Myocyte (in vitro differentiated cells): ENCODE measurements around the gene IGF2R. TPM values are rescaled to one million over a fixed set of nuclear protein-coding genes. Genes with fewer than 3 reads are reported as not detected.

ENCODE experiments used
- DNase-seq: peaks from one replicate; pipeline ENCODE4 v3.0.0-alpha.2; 2012; ENCODE audit warnings: low read depth
- total RNA-seq: library from RNA; depleted of rRNA; stranded (reverse); fragments of >200 nt; gene quantifications from 2 replicates; pipeline ENCODE4 v1.2.3, GENCODE V29; 2014

Gene IGF2R
- total RNA-seq, 1 donor from 2014 or later, result 81.3 TPM

GRCh38 chr6:159973951-159974350 is 5.1 kb downstream of the IGF2R start:
- peak; percentile 77 for DNase-seq

DNA sequence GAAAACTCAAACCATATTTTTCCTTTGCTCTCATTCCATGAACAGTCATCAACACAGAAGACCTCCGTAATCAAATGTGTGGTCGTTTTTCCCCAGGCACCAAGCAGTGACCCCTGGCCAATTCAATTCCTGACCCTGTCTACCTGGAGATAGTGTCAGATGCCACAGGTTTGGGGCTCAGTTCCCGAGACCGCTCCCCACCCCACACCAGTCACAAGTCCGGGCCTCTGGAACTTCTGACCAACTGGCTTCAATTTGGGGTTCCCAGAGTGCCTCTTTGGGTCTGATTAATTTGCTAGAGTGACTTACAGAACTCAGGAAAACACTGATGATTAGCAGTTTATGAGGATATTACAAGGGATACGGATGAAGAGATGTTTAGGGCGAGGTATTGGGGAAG is 6.0 kb downstream of the IGF2R start:
- no peak for DNase-seq

GRCh38 chr6:159976686-159977254 is 7.9 kb downstream of the IGF2R start:
- DNase-seq, result no peak

GRCh38 chr6:159977255-159977903 is 8.5 kb downstream of the IGF2R start:
- DNase-seq, result peak; percentile 57

DNA sequence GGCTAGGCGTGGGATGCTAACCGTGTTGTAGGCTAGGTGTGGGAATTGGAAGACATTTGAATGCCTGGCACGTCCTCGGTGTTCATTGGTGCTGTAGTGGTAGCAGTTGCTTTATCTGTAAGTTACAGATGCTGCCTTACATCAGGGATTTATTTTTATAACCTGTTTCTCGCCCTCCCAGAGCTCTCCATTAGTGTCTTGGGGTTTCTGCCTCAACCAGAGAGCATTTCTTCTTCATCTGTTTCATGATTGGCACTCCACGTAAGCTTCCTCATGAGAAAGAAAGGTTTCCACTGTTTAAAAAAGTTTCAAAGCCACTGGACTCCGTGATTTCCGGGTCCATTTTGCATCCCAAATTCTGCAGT is 9.0 kb downstream of the IGF2R start:
- no peak for DNase-seq

GRCh38 chr6:159978291-159979135 is 9.6 kb downstream of the IGF2R start:
- DNase-seq, result peak; percentile 43

GRCh38 chr6:159979136-159979874 is 10.4 kb downstream of the IGF2R start:
- peak; percentile 95 for DNase-seq

DNA sequence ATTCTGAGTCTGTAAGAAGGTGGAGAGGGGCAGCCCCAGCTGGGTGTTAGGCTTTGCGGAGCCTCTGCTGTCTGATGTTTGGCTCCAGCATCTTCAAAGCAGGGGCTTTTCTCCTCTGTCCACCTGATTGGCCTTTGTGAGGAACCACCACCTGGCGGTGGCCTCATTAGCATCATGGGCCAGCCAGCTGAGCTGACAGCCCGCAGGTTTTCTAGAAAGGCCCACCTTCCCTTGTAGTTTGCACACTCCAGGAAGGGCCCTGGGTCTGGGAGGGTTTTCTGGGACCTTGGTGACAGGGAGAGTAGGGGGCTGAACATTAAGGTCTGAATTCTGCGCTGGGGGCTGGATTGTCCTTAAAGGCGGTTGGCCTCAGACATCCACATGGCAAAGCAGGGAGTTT is 11.6 kb downstream of the IGF2R start:
- no peak for DNase-seq

- no peak for DNase-seq
Measured at GRCh38 chr6:159981071-159981402, 12.2 kb downstream of the IGF2R start.

DNA sequence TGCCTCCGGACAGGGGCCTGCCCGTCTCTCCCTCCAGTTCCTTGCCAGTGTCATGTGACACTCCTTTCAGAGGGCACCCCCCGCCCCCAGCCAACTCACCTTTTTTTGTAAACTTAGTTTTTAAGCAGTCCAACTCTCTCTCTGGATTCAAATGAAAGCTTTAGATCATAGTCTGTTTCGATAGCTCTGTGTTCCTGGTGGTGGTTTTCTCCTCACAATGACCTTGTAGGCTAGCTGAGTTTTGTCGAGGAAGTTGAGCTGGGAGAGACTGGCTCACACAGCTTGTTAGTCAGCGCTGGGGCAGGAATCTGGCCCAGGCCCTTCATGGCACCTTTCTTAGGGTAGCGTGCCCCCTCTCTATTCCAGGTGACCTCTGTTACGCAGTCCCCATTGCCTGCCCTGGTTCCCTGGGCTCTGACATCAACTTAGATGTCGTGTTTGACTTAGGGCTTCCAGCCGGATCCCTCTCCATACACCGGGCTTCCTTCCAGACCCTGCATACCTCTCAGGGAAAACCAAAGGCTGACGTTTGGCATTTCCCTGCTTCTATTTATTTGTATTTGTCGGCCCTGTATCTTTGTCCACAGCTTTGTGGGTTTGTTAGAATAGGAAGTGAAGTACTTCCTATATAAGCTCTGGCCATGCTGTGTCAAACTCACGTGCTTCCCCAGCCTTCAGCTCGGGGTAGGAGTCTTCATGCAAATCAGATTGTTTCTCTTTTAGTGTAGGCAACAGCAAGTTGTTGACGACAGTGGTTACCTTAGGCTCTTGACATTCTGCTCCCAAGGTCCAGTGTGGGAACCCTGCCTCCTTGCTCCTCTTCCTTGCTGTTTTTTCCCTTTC is 12.7 kb downstream of the IGF2R start:
- no peak for DNase-seq

DNA sequence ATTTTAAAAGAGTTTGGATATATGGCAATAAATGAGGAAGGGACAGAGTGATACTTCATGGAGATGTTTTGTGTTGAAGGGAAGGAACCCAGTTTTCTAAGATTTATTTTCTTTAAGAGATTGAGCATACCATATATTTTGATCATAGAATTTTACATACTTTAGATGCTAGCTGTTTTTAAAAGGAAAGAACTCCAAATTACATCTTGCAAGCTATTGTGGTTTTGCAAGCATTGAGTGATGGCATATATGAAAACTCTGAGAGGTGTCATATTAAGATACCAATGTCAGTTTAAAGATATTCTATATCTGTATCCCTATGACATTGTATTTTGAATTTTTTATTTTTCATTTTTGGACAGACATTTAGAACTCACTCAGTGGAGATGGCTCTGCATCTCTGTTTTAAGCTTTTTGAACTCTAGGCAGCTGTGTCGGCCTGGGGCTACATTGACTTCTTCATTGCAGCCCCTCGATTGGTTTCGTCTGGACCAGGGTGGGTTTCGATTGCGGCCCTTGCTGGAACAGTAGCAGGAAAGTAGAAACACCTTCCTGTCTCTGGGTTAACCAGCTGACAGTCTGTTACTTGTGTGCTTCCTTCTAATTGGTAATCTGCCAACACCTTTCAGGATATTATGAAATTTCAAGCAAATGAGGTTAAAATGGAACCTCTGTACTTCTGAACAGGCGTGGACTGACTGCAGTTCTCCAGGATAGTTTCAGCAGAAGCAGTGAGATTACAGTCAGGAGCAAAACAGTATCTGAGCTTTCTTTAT is 14.0 kb downstream of the IGF2R start:
- no peak for DNase-seq

- DNase-seq, result no peak
Measured at GRCh38 chr6:159983641-159984080, 14.8 kb downstream of the IGF2R start.

DNA sequence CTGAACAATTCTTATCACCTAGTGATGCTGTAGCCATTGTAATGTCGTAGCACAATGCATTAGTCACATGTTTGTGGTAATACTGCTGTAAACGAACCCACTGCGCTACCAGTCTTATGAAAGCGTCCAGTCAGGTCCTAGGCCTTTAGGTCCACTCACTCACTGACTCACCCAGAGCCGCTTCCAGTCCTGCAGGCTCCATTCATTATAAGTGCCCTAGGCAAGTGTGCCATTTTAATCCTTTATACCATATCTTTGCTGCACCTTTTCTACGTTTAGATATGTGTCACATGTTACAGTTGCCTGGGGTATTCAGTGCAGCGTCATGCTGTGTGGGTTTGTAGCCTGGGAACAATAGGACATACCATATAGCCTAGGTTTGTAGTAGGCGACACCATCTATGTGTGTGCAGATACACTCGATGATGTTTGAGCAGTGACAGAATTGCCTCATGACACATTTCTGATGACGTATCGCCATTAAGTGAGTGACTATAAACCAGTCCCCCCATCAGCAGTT is 15.4 kb downstream of the IGF2R start:
- no peak for DNase-seq

DNA sequence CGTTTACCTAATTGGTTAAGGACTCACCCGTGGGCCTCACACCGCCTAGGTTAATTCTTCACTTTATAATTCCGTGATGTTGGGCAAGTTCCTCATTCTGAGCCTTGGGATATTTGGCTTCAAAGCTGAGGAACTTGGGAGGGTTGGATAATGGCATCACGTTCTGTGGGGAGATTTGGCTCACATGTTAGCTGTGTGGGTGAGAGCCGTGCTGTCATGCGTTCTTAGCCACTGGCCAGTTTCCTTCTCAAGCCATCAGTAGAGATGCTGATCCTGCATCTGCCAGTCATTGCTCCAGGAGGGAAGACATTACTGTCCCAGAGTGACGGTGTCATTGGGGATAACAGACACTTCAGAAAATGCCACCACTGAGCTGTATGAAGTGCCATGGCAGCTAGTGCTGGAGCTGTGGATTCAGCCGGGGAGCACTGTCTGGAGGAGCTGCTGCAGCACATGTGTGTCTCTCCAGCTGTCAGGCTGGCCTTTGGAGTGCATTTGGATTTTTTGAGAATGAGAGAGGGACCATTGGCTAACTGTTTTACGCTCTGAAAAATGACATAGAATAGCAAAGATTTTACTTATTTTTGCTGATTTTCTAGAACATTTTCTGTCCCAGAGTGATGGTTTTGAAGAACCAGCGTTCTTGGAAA is 16.5 kb downstream of the IGF2R start:
- no peak for DNase-seq

DNA sequence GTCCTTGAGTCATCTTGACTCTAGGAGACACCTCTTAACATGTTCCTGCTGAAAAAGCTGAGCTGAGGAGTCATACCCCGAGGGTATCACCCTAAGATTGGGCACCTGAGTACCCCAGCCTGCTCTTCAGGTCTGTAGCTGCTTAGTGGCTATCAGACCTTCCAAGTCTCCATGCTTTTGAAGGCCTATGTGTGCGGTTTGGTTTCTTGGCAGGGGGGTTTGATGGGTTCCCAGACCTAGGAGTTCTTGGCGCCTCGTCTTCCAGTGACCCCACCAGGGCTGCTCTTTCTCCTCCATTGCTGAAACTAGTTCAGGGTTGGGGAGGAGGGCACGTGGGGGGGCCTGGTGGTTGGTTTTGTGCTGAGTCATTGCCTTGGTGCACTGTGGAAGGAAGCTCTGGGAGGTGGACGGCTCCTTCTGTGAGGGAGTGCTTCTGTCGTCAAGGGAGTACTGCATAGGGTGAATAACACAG is 20.1 kb downstream of the IGF2R start:
- DNase-seq, result no peak

GRCh38 chr6:159989492-159990480 is 20.9 kb downstream of the IGF2R start:
- no peak for DNase-seq

DNA sequence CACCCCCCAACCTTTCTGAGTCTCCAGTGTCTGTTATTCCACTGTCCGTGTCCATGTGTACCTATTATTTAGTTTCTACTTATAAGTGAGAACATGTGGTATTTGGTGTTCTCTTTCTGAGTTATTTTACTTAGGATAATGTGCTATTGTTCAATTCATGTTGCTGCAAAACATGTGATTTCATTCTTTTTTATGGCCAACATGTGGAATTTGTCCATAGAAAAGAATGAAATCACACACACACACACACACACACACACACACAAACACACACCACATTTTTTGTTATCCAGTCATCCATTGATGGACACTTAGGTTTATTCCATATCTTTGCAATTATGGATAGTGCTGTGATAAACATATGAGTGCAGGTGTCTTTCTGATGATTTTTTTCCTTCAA is 23.5 kb downstream of the IGF2R start:
- no peak for DNase-seq

GRCh38 chr6:159995405-159995804 is 26.5 kb downstream of the IGF2R start:
- no peak for DNase-seq
